Brain microvascular endothelial cell (primary cell): ENCODE measurements around the gene CENPV.

ENCODE experiments used
- DNase-seq: peaks from one replicate; pipeline ENCODE4 v3.0.0-alpha.2; 2020
- H3K27ac ChIP-seq: fragments of 250-450 bp; sonication (Bioruptor Pico); 2 replicates; pipeline ENCODE4 v1.5.1; 2020; ENCODE audit warnings: mild to moderate bottlenecking, moderate library complexity
- H3K27me3 ChIP-seq: fragments of 250-450 bp; sonication (Bioruptor Pico); replicated peaks from 2 replicates; pipeline ENCODE4 v1.5.1; 2020; ENCODE audit warnings: mild to moderate bottlenecking
- H3K36me3 ChIP-seq: fragments of 250-450 bp; sonication (Bioruptor Pico); replicated peaks from 2 replicates; pipeline ENCODE4 v1.5.1; 2020; ENCODE audit warnings: mild to moderate bottlenecking
- H3K4me3 ChIP-seq: 2 replicates; pipeline ENCODE4 v1.5.1; 2011; ENCODE audit warnings: low read depth, mild to moderate bottlenecking, control low read depth, low read length, moderate library complexity
- in situ Hi-C: cut with HindIII; loops from 2 replicates; pipeline ENCODE4 v1.10.0; 2017; ENCODE audit warnings: low sequenced_read_pairs, low pct_ligation_motif_present
- TF ChIP-seq, protein P1 (sequence below): IDR thresholded peaks from 2 replicates; pipeline ENCODE4 v1.5.1; 2011; ENCODE audit warnings: low read depth, mild to moderate bottlenecking, moderate library complexity, low read length, control low read depth, inconsistent platforms; ENCODE audit errors: missing control alignments

The CENPV gene

DNA sequence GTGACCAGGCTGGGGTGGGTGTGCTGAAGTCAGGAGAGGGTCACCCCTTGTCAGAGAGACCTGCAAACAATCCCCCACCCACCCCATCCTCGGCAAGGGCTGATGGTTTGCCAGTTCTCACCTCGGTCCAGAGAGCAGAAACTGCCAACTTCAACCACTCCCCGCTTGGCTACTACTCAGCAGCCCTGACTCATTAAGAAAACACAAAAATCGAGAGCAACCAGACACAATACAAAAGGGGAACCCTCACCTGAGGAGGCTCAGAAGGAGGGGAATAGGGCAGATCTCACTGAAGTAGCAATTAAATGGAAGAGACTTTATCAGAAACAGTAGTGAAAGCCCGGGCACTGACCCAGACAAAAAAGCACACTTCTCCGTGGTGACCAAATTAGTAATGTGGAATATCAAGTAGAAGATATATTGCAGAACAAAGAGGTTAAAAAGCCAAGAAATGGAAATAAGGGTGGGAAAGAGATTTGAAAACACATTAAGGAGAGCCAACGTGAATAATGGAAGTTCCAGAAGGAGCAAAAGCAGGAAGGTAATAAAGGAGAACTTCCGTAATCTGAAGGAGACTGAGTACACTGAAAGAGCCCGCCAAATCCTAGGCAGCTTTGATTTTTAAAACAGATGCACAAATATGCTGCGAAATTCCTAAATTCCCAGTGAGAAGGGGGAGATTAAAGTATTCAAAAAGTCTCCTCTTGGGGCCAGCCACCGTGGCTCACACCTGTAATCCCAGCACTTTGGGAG lies 23.6 kb downstream of the CENPV start:
- DNase-seq, result peak; percentile 29
- Histone ChIP-seq H3K27me3 (no peaks in the 10 kb centered on the region), H3K4me3 (no peak overlapping the region), H3K36me3 (no peaks in the 10 kb centered on the region), H3K27ac (no peak overlapping the region)
- in situ Hi-C loops, result no loop called here
- TF ChIP-seq, protein P1, sequence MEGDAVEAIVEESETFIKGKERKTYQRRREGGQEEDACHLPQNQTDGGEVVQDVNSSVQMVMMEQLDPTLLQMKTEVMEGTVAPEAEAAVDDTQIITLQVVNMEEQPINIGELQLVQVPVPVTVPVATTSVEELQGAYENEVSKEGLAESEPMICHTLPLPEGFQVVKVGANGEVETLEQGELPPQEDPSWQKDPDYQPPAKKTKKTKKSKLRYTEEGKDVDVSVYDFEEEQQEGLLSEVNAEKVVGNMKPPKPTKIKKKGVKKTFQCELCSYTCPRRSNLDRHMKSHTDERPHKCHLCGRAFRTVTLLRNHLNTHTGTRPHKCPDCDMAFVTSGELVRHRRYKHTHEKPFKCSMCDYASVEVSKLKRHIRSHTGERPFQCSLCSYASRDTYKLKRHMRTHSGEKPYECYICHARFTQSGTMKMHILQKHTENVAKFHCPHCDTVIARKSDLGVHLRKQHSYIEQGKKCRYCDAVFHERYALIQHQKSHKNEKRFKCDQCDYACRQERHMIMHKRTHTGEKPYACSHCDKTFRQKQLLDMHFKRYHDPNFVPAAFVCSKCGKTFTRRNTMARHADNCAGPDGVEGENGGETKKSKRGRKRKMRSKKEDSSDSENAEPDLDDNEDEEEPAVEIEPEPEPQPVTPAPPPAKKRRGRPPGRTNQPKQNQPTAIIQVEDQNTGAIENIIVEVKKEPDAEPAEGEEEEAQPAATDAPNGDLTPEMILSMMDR, result no peak

DNA sequence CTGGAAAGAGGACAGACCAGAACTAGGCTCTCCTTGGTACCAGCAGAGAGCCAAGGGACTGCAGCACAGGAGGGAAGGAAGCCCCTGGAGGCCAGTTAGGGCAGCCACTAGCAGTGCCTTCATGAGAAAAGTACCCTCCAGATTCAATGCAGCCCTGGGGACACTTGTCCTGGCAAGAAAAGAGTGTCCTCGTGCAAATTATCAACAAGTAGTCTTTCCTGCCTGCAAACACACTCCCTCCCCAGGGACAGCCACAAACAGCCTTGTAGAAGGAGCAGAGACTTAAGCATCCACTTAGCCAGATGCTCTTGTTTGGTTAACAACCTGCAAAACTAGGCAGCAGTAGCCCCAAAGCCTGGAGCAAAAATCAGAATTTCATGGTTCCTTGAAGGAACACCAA lies 24.3 kb downstream of the CENPV start:
- TF ChIP-seq, protein P1, result peak; percentile 51
- in situ Hi-C loops, result no loop called here
- no peak for DNase-seq
- no peak overlapping the region for H3K4me3 ChIP-seq
- H3K27me3 ChIP-seq, result no peaks in the 10 kb centered on the region
- H3K27ac ChIP-seq, result no peak overlapping the region
- H3K36me3 ChIP-seq, result no peaks in the 10 kb centered on the region

DNA sequence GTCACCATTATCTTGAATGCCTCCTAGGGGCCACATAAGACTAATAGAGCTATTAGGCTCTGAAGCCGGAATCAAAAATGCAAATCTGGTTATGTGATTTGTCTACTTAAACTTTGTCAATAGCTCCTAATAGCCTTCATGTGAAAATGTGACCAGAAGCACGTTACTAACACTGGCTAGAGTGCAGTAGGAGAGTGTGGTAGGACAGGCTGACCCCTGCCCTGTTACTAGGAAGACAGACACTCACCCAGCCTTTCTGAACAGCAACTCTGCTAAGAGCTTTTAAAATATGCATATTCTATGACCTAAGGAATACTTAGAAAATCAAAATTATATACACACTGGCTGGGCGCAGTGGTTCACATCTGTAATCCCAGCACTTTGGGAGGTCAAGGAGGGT lies 26.3 kb downstream of the CENPV start:
- DNase-seq, result no peak
- no peak overlapping the region for H3K4me3 ChIP-seq
- H3K27ac ChIP-seq, result no peak overlapping the region
- no peaks in the 10 kb centered on the region for H3K36me3 ChIP-seq
- TF ChIP-seq, protein P1, result no peak
- H3K27me3 ChIP-seq, result no peaks in the 10 kb centered on the region
- in situ Hi-C loops, result no loop called here

DNA sequence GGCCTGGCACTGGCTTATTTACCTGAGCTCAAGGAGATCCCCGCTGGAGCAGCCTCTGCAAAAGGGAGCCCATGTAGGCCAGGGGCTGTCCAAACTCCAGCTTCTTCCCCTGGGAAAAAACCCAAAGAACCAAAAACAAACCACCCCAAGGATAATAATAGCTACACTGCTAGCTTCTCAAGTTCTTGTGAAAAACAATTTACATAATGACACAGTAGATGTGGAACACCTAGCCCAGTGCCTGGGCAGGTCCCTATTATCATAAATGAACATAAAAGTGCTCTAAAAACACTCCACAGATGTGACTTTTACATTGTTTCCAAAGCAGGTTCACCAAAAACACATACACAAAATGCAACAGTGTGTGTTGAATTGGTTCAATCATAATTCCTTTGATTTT lies 27.3 kb downstream of the CENPV start:
- TF ChIP-seq, protein P1, result no peak
- no peaks in the 10 kb centered on the region for H3K27me3 ChIP-seq
- no peak overlapping the region for H3K4me3 ChIP-seq
- no peaks in the 10 kb centered on the region for H3K36me3 ChIP-seq
- in situ Hi-C loops, result no loop called here
- no peak for DNase-seq
- H3K27ac ChIP-seq, result no peak overlapping the region

DNA sequence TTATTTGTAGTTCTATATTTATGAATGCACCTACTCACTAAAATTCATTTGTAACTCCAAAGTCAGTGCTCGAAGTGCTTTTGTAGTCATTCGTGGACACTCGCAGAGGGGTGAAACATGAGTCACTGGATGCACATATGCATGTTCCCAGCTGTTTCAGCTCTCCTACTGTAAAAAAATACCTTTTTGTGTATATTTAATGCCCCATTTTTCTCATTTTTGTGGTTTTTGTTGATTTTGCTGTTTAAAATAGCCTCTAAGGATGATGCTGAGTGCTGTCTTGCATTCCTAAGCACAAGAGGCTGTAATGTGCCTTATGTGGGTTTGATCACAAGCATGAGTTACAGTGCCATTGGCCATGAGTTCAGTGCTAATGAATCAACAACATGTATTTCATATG lies 30.6 kb downstream of the CENPV start:
- Histone ChIP-seq H3K36me3 (no peaks in the 10 kb centered on the region), H3K27ac (peak overlapping the region; percentile 29), H3K27me3 (no peaks in the 10 kb centered on the region), H3K4me3 (no peak overlapping the region)
- TF ChIP-seq, protein P1, result no peak
- peak; percentile 48 for DNase-seq
- in situ Hi-C loops, result no loop called here

DNA sequence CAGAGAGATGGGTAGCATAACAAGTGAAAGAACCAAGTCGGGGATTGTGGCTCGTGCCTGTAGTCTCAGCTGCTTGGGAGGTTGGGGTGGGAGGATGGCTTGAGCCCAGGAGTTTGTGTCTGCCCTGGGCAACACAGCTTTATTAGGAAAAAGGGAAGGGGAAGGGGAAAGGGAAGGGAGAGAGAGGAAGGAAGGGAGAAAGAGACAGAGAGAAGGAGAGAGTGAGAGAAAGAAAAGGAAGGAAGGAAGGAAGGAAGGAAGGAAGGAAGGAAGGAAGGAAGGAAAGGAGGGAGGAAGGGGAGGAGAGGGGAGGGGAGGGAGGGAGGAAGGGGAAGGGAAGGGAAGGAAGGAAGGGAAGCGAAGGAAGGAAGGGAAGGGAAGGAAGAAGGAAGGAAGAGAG lies 33.3 kb downstream of the CENPV start:
- no peaks in the 10 kb centered on the region for H3K36me3 ChIP-seq
- TF ChIP-seq, protein P1, result no peak
- no peak overlapping the region for H3K27ac ChIP-seq
- no peak overlapping the region for H3K4me3 ChIP-seq
- in situ Hi-C loops, result no loop called here
- no peak for DNase-seq
- no peaks in the 10 kb centered on the region for H3K27me3 ChIP-seq
